ENCODE data around the gene DMAC2L. TPM values are rescaled to one million over a fixed set of nuclear protein-coding genes. Genes with fewer than 3 reads are reported as not detected.

DMAC2L gene
- polyA plus RNA-seq, 1 of the 3 experiments (the other 2 are of a cell fraction) = 20.3 TPM

GRCh38 chr14:50285861-50286260 lies 26.3 kb upstream of the DMAC2L start:
- peaks cover 0 to 5% of the 10 kb centered on the region in 2 experiments for H3K36me3 ChIP-seq (replicated peaks in 1 of 2; ENCODE audit: control insufficient read depth in 1 of 2, insufficient read depth in 2 of 2, low read length in 1 of 2)
- no peak for DNase-seq
- no peaks in the 10 kb centered on the region for H3K9me3 ChIP-seq
- no peak overlapping the region for H2AFZ ChIP-seq (ENCODE audit: low read depth)
- ChIA-PET POLR2A (no interaction called here), CTCF (no interaction called here)
- H3K27me3 ChIP-seq (ENCODE audit: insufficient read depth) = no peaks in the 10 kb centered on the region
- TF ChIP-seq MXI1 (IDR thresholded peaks at IDR 0.05; ENCODE audit: low read depth, low read length) (no peak), SMC3 (IDR thresholded peaks at IDR 0.05; ENCODE audit: low read depth, low read length) (no peak), FOXM1 (IDR thresholded peaks at IDR 0.05; ENCODE audit: low read depth) (no peak), CTCF (IDR thresholded peaks at IDR 0.05) (no peak), USF1 (IDR thresholded peaks at IDR 0.05; ENCODE audit: borderline replicate concordance, low read depth) (no peak), ELF1 (IDR thresholded peaks at IDR 0.05) (no peak), RCOR1 (IDR thresholded peaks at IDR 0.05; ENCODE audit: low read length) (no peak), USF2 (IDR thresholded peaks at IDR 0.05; ENCODE audit: borderline replicate concordance, low read depth, low read length) (no peak)
- H3K4me3 ChIP-seq (ENCODE audit: low read depth in 2 of 2, low read length in 1 of 2) = no peak overlapping the region
- H3K9ac ChIP-seq = no peak overlapping the region
- no peaks in the 10 kb centered on the region for H3K9me2 ChIP-seq
- H3K79me2 ChIP-seq (ENCODE audit: insufficient read depth) = no peaks in the 10 kb centered on the region
- no peak overlapping the region for H3K4me2 ChIP-seq
- no peaks in the 10 kb centered on the region for H3F3A ChIP-seq (replicated peaks; ENCODE audit: insufficient read depth)
- H3K27ac ChIP-seq (ENCODE audit: low read depth in 2 of 2, low read length in 1 of 2) = no peak overlapping the region
- no peaks in the 10 kb centered on the region for H3K4me1 ChIP-seq (ENCODE audit: control insufficient read depth in 1 of 2, insufficient read depth in 2 of 2, low read depth in 1 of 2, low read length in 1 of 2)
- H4K20me1 ChIP-seq (ENCODE audit: insufficient read depth) = no peaks in the 10 kb centered on the region

GRCh38 chr14:50288146-50288545 lies 24.0 kb upstream of the DMAC2L start:
- 98% methylated on average over 5 of the region's 5 CpGs for WGBS (ENCODE audit: low lambda C conversion rate)
- TF ChIP-seq FOXM1 (IDR thresholded peaks at IDR 0.05; ENCODE audit: low read depth) (no peak), RFX5 (IDR thresholded peaks at IDR 0.05; ENCODE audit: low read length) (no peak), RCOR1 (IDR thresholded peaks at IDR 0.05; ENCODE audit: low read length) (no peak), USF2 (IDR thresholded peaks at IDR 0.05; ENCODE audit: borderline replicate concordance, low read depth, low read length) (no peak), FOSL2 (IDR thresholded peaks at IDR 0.05; ENCODE audit: borderline replicate concordance, low read depth) (no peak)
- CTCF ChIA-PET = interaction anchor here (0.8 to 1.2 kb wide), 2 partner anchors 11 to 18 kb away, joined by 3 read pairs; no protein-coding TSS in a partner anchor

More at GRCh38 chr14:50288146-50288545, 24.0 kb upstream of the DMAC2L start:
- DNase-seq = no peak
- Histone ChIP-seq H3K9ac (no peak overlapping the region), H3K27ac (ENCODE audit: low read depth in 2 of 2, low read length in 1 of 2) (no peak overlapping the region), H3K36me3 (replicated peaks in 1 of 2; ENCODE audit: control insufficient read depth in 1 of 2, insufficient read depth in 2 of 2, low read length in 1 of 2) (peaks cover 0 to 19% of the 10 kb centered on the region in 2 experiments), H4K20me1 (ENCODE audit: insufficient read depth) (no peaks in the 10 kb centered on the region), H2AFZ (ENCODE audit: low read depth) (no peak overlapping the region), H3K27me3 (ENCODE audit: insufficient read depth) (no peaks in the 10 kb centered on the region), H3K4me3 (ENCODE audit: low read depth in 2 of 2, low read length in 1 of 2) (no peak overlapping the region), H3K9me2 (no peaks in the 10 kb centered on the region), H3F3A (replicated peaks; ENCODE audit: insufficient read depth) (no peaks in the 10 kb centered on the region), H3K9me3 (no peaks in the 10 kb centered on the region), H3K4me1 (ENCODE audit: control insufficient read depth in 1 of 2, insufficient read depth in 2 of 2, low read depth in 1 of 2, low read length in 1 of 2) (no peaks in the 10 kb centered on the region), H3K4me2 (no peak overlapping the region), H3K79me2 (ENCODE audit: insufficient read depth) (no peaks in the 10 kb centered on the region)
- POLR2A ChIA-PET = interaction anchor here (0.9 kb wide), 1 partner anchor 24 kb away, joined by 3 read pairs; the partner anchor contains the start of genes DMAC2L and L2HGDH

Data from SK-N-SH (cell line).